22Rv1 (cell line): ENCODE results near the gene DHRSX.

Experiments
- H3K27ac ChIP-seq: fragments of 450-650 bp; 2 replicates; pipeline ENCODE4 v1.5.1; 2017
- CTCF ChIP-seq: fragments of 450-650 bp; IDR thresholded peaks from 2 replicates; pipeline ENCODE4 v1.5.1; 2017; ENCODE audit warnings: mild to moderate bottlenecking
- ZFX ChIP-seq: fragments of 450-650 bp; IDR thresholded peaks from 2 replicates; pipeline ENCODE4 v1.6.1; 2017; ENCODE audit warnings: antibody characterized with exemption, borderline replicate concordance

Gene DHRSX

GRCh38 chrX:2489446-2490445 is 11.0 kb downstream of the DHRSX start:
- no peak overlapping the region for H3K27ac ChIP-seq
- TF ChIP-seq ZFX (no peak), CTCF (no peak)

GRCh38 chrX:2488621-2489285 is 12.0 kb downstream of the DHRSX start:
- H3K27ac ChIP-seq = no peak overlapping the region
- TF ChIP-seq ZFX = no peak
- no peak for TF ChIP-seq CTCF

- H3K27ac ChIP-seq = no peak overlapping the region
- TF ChIP-seq ZFX = no peak
- no peak for TF ChIP-seq CTCF
Observed at GRCh38 chrX:2487366-2487765, 13.4 kb downstream of the DHRSX start.

GRCh38 chrX:2486476-2487133 is 14.2 kb downstream of the DHRSX start:
- TF ChIP-seq CTCF (no peak), ZFX (no peak)
- no peak overlapping the region for H3K27ac ChIP-seq

- H3K27ac ChIP-seq = no peak overlapping the region
- no peak for TF ChIP-seq CTCF
- TF ChIP-seq ZFX = no peak
Observed at GRCh38 chrX:2485789-2486345, 14.9 kb downstream of the DHRSX start.

GRCh38 chrX:2484721-2485648 is 15.8 kb downstream of the DHRSX start:
- H3K27ac ChIP-seq = no peak overlapping the region
- TF ChIP-seq CTCF (no peak), ZFX (no peak)
